ENCODE results near the gene PLD5. TPM values are rescaled to one million over a fixed set of nuclear protein-coding genes. Genes with fewer than 3 reads are reported as not detected.
"Not testable (repeated sequence)": the region's sequence is repeated elsewhere in the genome, so short reads cannot be mapped to it uniquely, and the experiment has no call there.

PLD5 gene
- total and polyA plus RNA-seq, 7 donors = 0.03 to 0.92 (median 0.22) TPM; not detected in 4

- H3K27me3 ChIP-seq (ENCODE audit: insufficient read depth in 3 of 3, low read length in 2 of 3); H3K4me3 ChIP-seq; H3K9me3 ChIP-seq; H3K36me3 ChIP-seq (ENCODE audit: insufficient read depth in 1 of 2, low read depth in 1 of 2); H3K4me1 ChIP-seq; H3K27ac ChIP-seq; intact Hi-C loops (cut with DNase I); DNase-seq; ATAC-seq: not testable (repeated sequence)
- 33 to 41% (median 40%) methylated on average over 5 of the region's 5 CpGs for WGBS, 3 donors
These were observed 241.6 kb downstream of the PLD5 start for GRCh38 chr1:242282758-242283485.

- WGBS, 3 donors = 59 to 71% (median 68%) methylated on average over 3 of the region's 3 CpGs
- intact Hi-C loops (cut with DNase I); H3K27ac ChIP-seq; ATAC-seq; DNase-seq; H3K4me3 ChIP-seq; H3K36me3 ChIP-seq (ENCODE audit: insufficient read depth in 1 of 2, low read depth in 1 of 2); H3K27me3 ChIP-seq (ENCODE audit: insufficient read depth in 3 of 3, low read length in 2 of 3); H3K9me3 ChIP-seq; H3K4me1 ChIP-seq: not testable (repeated sequence)
These were observed 246.1 kb downstream of the PLD5 start for GRCh38 chr1:242278406-242278805.

GRCh38 chr1:242276769-242277168 is 247.7 kb downstream of the PLD5 start:
- ATAC-seq, DNase-seq: not testable (repeated sequence)
- WGBS, 3 donors = 79 to 82% (median 79%) methylated on average over 6 of the region's 6 CpGs

GRCh38 chr1:242267004-242267403 is 257.5 kb downstream of the PLD5 start:
- intact Hi-C loops (cut with DNase I); H3K9me3 ChIP-seq: not testable (repeated sequence)
- 84 to 100% (median 87%) methylated on average over 2 of the region's 2 CpGs for WGBS, 3 donors

More at GRCh38 chr1:242276769-242277168, 247.7 kb downstream of the PLD5 start:
- H3K27ac ChIP-seq; H3K4me1 ChIP-seq; H3K36me3 ChIP-seq (ENCODE audit: insufficient read depth in 1 of 2, low read depth in 1 of 2); H3K27me3 ChIP-seq (ENCODE audit: insufficient read depth in 3 of 3, low read length in 2 of 3); H3K9me3 ChIP-seq; H3K4me3 ChIP-seq; intact Hi-C loops (cut with DNase I): not testable (repeated sequence)

GRCh38 chr1:242264419-242264818 is 260.1 kb downstream of the PLD5 start:
- H3K4me3 ChIP-seq; H3K36me3 ChIP-seq (ENCODE audit: insufficient read depth in 1 of 2, low read depth in 1 of 2); intact Hi-C loops (cut with DNase I); H3K4me1 ChIP-seq; H3K9me3 ChIP-seq; ATAC-seq; DNase-seq; H3K27ac ChIP-seq; H3K27me3 ChIP-seq (ENCODE audit: insufficient read depth in 3 of 3, low read length in 2 of 3): not testable (repeated sequence)
- 61 to 76% (median 65%) methylated on average over 6 of the region's 7 CpGs for WGBS, 3 donors

More at GRCh38 chr1:242267004-242267403, 257.5 kb downstream of the PLD5 start:
- H3K27me3 ChIP-seq (ENCODE audit: insufficient read depth in 3 of 3, low read length in 2 of 3); H3K4me3 ChIP-seq; H3K27ac ChIP-seq; H3K4me1 ChIP-seq; H3K36me3 ChIP-seq (ENCODE audit: insufficient read depth in 1 of 2, low read depth in 1 of 2); ATAC-seq; DNase-seq: not testable (repeated sequence)

GRCh38 chr1:242245255-242245654 is 279.2 kb downstream of the PLD5 start:
- Histone ChIP-seq H3K27ac (no peak overlapping the region), H3K27me3 (ENCODE audit: insufficient read depth in 3 of 3, low read length in 2 of 3) (no peaks in the 10 kb centered on the region), H3K4me3 (no peak overlapping the region), H3K4me1 (no peaks in the 10 kb centered on the region), H3K9me3 (no peaks in the 10 kb centered on the region), H3K36me3 (ENCODE audit: insufficient read depth in 1 of 2, low read depth in 1 of 2) (no peaks in the 10 kb centered on the region)
- intact Hi-C loops (cut with DNase I) = no loop called here
- TF ChIP-seq CTCF (IDR thresholded peaks at IDR 0.05) = no peak
- ATAC-seq (no peak), DNase-seq (no peak)
- 63 to 72% (median 70%) methylated on average over 5 of the region's 5 CpGs for WGBS, 3 donors

- DNase-seq = no peak
- no peak overlapping the region for H3K27ac ChIP-seq
- no peak overlapping the region for H3K4me3 ChIP-seq
- intact Hi-C loops (cut with DNase I) = no loop called here
- no peak for TF ChIP-seq CTCF (IDR thresholded peaks at IDR 0.05)
- no peaks in the 10 kb centered on the region for H3K36me3 ChIP-seq (ENCODE audit: insufficient read depth in 1 of 2, low read depth in 1 of 2)
- WGBS, 3 donors = 32 to 37% (median 36%) methylated on average over 1 of the region's 1 CpG
- no peaks in the 10 kb centered on the region for H3K9me3 ChIP-seq
- no peaks in the 10 kb centered on the region for H3K4me1 ChIP-seq
- no peak for ATAC-seq
- H3K27me3 ChIP-seq (ENCODE audit: insufficient read depth in 3 of 3, low read length in 2 of 3) = no peaks in the 10 kb centered on the region
These were observed 281.0 kb downstream of the PLD5 start for GRCh38 chr1:242243472-242243871.
